ENCODE measurements around the gene OTOG. TPM values are rescaled to one million over a fixed set of nuclear protein-coding genes. Genes with fewer than 3 reads are reported as not detected.

OTOG gene
- total and polyA plus RNA-seq, 12 donors, result not detected

GRCh38 chr11:17658211-17658610 lies 111.2 kb downstream of the OTOG start:
- TF ChIP-seq POLR2A (IDR thresholded peaks at IDR 0.05), result no peak
- TF ChIP-seq, protein P1, sequence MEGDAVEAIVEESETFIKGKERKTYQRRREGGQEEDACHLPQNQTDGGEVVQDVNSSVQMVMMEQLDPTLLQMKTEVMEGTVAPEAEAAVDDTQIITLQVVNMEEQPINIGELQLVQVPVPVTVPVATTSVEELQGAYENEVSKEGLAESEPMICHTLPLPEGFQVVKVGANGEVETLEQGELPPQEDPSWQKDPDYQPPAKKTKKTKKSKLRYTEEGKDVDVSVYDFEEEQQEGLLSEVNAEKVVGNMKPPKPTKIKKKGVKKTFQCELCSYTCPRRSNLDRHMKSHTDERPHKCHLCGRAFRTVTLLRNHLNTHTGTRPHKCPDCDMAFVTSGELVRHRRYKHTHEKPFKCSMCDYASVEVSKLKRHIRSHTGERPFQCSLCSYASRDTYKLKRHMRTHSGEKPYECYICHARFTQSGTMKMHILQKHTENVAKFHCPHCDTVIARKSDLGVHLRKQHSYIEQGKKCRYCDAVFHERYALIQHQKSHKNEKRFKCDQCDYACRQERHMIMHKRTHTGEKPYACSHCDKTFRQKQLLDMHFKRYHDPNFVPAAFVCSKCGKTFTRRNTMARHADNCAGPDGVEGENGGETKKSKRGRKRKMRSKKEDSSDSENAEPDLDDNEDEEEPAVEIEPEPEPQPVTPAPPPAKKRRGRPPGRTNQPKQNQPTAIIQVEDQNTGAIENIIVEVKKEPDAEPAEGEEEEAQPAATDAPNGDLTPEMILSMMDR (IDR thresholded peaks at IDR 0.05), result no peak
- intact Hi-C loops (cut with DNase I), result no loop called here

DNA sequence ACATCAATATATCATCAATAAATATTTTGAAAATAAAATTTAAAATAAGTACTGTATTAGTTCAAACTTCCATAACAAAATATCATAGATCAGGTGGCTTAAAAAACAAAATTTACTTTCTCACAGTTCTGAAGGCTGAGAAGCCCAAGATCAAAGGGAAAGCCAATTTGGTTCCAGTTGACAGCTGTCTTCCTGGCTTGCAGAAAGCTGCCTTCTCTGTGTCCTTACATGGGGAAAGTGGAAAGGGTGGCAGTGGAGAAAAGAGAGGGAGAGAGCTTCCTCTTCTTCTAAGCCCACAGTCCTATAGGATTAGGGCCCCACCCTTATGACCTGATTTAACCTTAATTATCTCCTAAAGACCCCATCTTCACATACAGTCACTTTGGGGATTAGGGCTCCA lies 121.1 kb downstream of the OTOG start:
- Histone ChIP-seq H3K36me3 (replicated peaks in 1 of 2) (no peaks in the 10 kb centered on the region), H3K27ac (no peak overlapping the region), H3K9me3 (replicated peaks in 1 of 3) (peaks cover 0 to 8% (median 0%) of the 10 kb centered on the region in 3 donors), H3K4me1 (replicated peaks in 1 of 2) (no peaks in the 10 kb centered on the region), H3K4me3 (no peak overlapping the region), H3K27me3 (peaks cover 4% of the 10 kb centered on the region)
- DNase-seq, result no peak
- TF ChIP-seq, protein P1 (IDR thresholded peaks at IDR 0.05), result no peak
- TF ChIP-seq POLR2A (IDR thresholded peaks at IDR 0.05), result no peak
- intact Hi-C loops (cut with DNase I), result no loop called here

More at GRCh38 chr11:17658211-17658610, 111.2 kb downstream of the OTOG start:
- Histone ChIP-seq H3K36me3 (replicated peaks in 1 of 2) (no peaks in the 10 kb centered on the region), H3K27me3 (no peaks in the 10 kb centered on the region), H3K27ac (no peak overlapping the region), H3K4me1 (replicated peaks in 1 of 2) (no peaks in the 10 kb centered on the region), H3K4me3 (no peak overlapping the region), H3K9me3 (replicated peaks in 1 of 3) (peaks cover 0 to 8% (median 0%) of the 10 kb centered on the region in 3 donors)
- DNase-seq, result no peak

GRCh38 chr11:17672469-17672868 lies 125.4 kb downstream of the OTOG start:
- Histone ChIP-seq H3K27ac (no peak overlapping the region), H3K9me3 (replicated peaks in 1 of 3) (no peaks in the 10 kb centered on the region), H3K36me3 (replicated peaks in 1 of 2) (no peaks in the 10 kb centered on the region), H3K27me3 (peaks cover 4% of the 10 kb centered on the region), H3K4me3 (no peak overlapping the region), H3K4me1 (replicated peaks in 1 of 2) (no peaks in the 10 kb centered on the region)
- no peak for DNase-seq
- intact Hi-C loops (cut with DNase I), result no loop called here
- 73 to 89% (median 81%) methylated on average over 6 to 7 of the region's 7 CpGs for WGBS, 4 donors
- TF ChIP-seq POLR2A (IDR thresholded peaks at IDR 0.05), result no peak
- TF ChIP-seq, protein P1 (IDR thresholded peaks at IDR 0.05), result no peak

GRCh38 chr11:17673951-17674350 lies 126.9 kb downstream of the OTOG start:
- no peaks in the 10 kb centered on the region for H3K4me1 ChIP-seq (replicated peaks in 1 of 2)
- TF ChIP-seq POLR2A (IDR thresholded peaks at IDR 0.05), result no peak
- TF ChIP-seq, protein P1 (IDR thresholded peaks at IDR 0.05), result no peak
- no peak for DNase-seq
- intact Hi-C loops (cut with DNase I), result no loop called here
- no peaks in the 10 kb centered on the region for H3K36me3 ChIP-seq (replicated peaks in 1 of 2)
- no peaks in the 10 kb centered on the region for H3K9me3 ChIP-seq (replicated peaks in 1 of 3)
- 59 to 80% (median 74%) methylated on average over 1 of the region's 1 CpG for WGBS, 4 donors
- H3K4me3 ChIP-seq, result no peak overlapping the region
- H3K27me3 ChIP-seq, result peaks cover 4% of the 10 kb centered on the region
- H3K27ac ChIP-seq, result no peak overlapping the region
